Nephron (organoid): Measurements from ENCODE around the gene CCNQ.

Source experiments
- H3K27ac Mint-ChIP-seq, 3 experiments: 2 replicates each; pipeline ENCODE4 v1.8.0; 2020; ENCODE audit warnings: mixed read lengths in 3 of 3, mild to moderate bottlenecking in 2 of 3, moderate library complexity in 1 of 3
- H3K27me3 Mint-ChIP-seq: 2 replicates; pipeline ENCODE4 v1.8.0; 2021; ENCODE audit warnings: low read depth, mild to moderate bottlenecking, moderate library complexity, mixed read lengths
- H3K36me3 Mint-ChIP-seq: 2 replicates; pipeline ENCODE4 v1.8.0; 2020; ENCODE audit warnings: low read depth, mixed read lengths
- H3K4me1 Mint-ChIP-seq: 2 replicates; pipeline ENCODE4 v1.8.0; 2020; ENCODE audit warnings: mixed read lengths
- H3K4me3 Mint-ChIP-seq, 3 experiments: 2 replicates each; pipeline ENCODE4 v1.8.0; 2020; ENCODE audit warnings: mild to moderate bottlenecking in 3 of 3, mixed read lengths in 3 of 3, moderate library complexity in 2 of 3
- H3K9me3 Mint-ChIP-seq: 2 replicates; pipeline ENCODE4 v1.8.0; 2020; ENCODE audit warnings: mixed read lengths
- TF ChIP-seq, protein P1 (sequence below), 3 experiments: fragments of 200-600 bp; sonication (generic); IDR thresholded peaks; one replicate each; pipeline ENCODE4 v1.5.0; 2021; ENCODE audit warnings: antibody characterized with exemption in 3 of 3; ENCODE audit not compliant: unreplicated experiment in 3 of 3

The CCNQ gene

DNA sequence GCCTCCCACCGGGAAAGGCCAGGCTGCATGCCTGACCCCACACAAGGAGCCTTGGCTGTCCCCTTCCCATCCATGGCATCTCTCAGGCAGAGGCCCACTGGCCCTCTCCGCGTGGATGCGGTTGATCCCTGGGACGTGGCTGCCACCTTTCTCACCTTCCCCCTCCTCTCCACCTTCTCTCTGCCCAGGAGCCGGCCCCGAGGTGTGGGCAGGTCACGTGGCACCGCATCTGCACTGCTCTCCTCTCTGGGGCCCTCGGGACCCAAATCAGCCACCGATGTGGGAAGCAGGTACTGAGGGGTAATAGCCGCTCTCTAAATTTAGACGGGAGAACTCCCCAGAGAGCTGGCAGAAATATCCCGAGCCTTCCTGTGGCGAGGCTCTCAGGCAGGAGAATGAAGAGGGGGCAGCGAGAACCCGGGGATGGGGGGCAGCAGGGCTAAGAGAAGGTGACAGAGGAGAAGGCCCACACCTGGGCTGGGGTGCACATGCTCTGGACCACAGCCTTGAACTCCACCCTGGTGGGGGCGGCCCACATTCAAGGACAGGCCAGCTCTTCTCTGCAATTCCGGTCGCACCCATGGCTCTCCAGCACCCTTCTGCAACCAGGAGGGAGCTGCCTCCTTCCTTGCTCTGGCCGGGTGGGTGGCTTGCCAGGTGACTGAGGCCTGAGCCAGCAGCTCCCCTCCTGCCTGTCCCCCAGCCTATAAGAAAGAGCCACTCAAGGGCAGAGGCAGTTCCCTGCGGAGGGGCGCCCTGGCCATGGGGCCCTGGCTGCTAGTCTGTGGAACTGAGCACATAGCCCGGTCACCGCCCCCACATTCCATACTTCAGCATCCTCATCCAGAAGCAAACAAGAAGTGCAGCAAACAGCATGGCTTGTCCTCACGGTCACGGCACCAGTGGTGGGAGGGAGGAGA is 38.4 kb upstream of the CCNQ start:
- H3K4me1 Mint-ChIP-seq = peaks cover 23% of the 10 kb centered on the region
- H3K4me3 Mint-ChIP-seq = no peak overlapping the region
- TF ChIP-seq, protein P1, sequence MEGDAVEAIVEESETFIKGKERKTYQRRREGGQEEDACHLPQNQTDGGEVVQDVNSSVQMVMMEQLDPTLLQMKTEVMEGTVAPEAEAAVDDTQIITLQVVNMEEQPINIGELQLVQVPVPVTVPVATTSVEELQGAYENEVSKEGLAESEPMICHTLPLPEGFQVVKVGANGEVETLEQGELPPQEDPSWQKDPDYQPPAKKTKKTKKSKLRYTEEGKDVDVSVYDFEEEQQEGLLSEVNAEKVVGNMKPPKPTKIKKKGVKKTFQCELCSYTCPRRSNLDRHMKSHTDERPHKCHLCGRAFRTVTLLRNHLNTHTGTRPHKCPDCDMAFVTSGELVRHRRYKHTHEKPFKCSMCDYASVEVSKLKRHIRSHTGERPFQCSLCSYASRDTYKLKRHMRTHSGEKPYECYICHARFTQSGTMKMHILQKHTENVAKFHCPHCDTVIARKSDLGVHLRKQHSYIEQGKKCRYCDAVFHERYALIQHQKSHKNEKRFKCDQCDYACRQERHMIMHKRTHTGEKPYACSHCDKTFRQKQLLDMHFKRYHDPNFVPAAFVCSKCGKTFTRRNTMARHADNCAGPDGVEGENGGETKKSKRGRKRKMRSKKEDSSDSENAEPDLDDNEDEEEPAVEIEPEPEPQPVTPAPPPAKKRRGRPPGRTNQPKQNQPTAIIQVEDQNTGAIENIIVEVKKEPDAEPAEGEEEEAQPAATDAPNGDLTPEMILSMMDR (IDR thresholded peaks at IDR 0.05; ENCODE audit: unreplicated experiment in 3 of 3) = no peak
- peaks cover 8% of the 10 kb centered on the region for H3K27me3 Mint-ChIP-seq
- peaks cover 4% of the 10 kb centered on the region for H3K36me3 Mint-ChIP-seq
- peaks cover 14% of the 10 kb centered on the region for H3K9me3 Mint-ChIP-seq
- peak overlapping the region in 1 of 3 experiments; percentile 33 for H3K27ac Mint-ChIP-seq

GRCh38 chrX:153636716-153637115 is 37.8 kb upstream of the CCNQ start:
- Mint-ChIP-seq H3K4me3 (no peak overlapping the region), H3K27ac (no peak overlapping the region), H3K36me3 (peaks cover 4% of the 10 kb centered on the region), H3K4me1 (peaks cover 23% of the 10 kb centered on the region), H3K27me3 (peaks cover 7% of the 10 kb centered on the region), H3K9me3 (peaks cover 17% of the 10 kb centered on the region)
- TF ChIP-seq, protein P1 (IDR thresholded peaks at IDR 0.05; ENCODE audit: unreplicated experiment in 3 of 3) = no peak

DNA sequence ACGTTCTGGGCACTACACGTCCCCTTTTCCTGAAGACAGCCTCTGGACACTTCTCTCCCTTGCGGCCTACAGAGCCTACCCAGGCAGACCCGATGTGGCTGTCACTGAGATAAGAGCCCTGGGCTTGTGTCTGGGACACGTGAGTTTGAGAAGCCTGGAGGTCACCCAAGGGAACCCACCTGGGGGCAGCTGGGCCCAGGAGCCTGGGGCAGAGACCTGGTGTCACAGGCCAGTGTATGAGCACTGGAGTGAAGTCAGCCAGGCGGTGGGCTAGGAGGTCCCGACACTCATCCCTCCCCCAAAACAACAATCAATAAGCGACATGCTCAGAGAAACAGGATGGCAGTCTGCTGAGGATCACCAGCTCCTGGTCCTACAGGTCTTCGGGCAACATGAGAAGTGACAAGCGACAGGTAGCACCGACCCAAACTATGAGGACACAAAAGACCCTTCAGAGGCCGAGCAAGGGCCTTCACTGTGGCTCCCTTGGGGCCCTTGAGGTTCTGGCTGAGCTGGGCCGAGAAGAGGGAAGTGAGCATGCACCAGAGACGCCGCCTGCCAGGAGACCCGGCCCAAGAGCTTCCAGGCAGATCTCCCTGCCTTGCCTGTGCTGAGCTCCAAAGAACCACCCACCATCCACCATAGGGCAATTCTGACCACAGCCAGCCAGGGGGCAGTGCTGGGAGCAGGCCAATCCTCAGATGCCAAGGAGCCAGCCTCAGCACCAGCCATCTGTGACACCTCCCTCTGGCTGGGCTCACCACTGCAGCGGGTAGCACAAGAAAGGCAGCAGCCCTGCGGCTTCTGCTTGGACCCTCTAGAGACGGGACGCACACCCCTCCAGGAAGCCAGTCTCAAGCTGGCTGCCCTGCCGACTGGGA is 37.1 kb upstream of the CCNQ start:
- peaks cover 19% of the 10 kb centered on the region for H3K4me1 Mint-ChIP-seq
- TF ChIP-seq, protein P1 (IDR thresholded peaks at IDR 0.05; ENCODE audit: unreplicated experiment in 3 of 3) = peak in 2 of 3 experiments; percentile 12 to 13

DNA sequence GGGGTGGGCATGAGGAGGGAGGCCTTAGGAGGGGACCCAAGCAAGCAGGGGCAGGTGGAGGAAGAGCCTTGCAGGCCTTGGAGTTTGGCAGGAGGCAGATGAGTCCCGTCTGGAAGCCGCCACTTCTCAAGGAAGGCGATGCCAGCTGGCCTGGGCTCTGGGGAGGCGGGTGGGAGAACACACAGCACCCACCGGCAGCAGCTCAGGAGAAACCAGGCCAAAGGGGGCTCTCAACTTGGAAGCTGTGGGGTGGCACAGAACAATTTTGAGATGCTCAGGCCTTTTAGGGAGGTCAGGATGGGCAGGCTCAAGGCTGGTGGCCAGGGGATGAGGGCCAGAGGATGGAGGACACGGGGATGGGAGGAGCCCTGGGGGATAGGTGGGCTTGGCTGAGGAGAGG is 36.4 kb upstream of the CCNQ start:
- Mint-ChIP-seq H3K4me1 (peaks cover 19% of the 10 kb centered on the region), H3K4me3 (no peak overlapping the region), H3K27me3 (no peaks in the 10 kb centered on the region), H3K9me3 (peaks cover 18% of the 10 kb centered on the region), H3K27ac (peak overlapping the region in 2 of 3 experiments; percentile 6 to 78), H3K36me3 (peaks cover 4% of the 10 kb centered on the region)
- TF ChIP-seq, protein P1 (IDR thresholded peaks at IDR 0.05; ENCODE audit: unreplicated experiment in 3 of 3) = no peak

More for the DNA sequence above, 37.1 kb upstream of the CCNQ start:
- Mint-ChIP-seq H3K36me3 (peaks cover 4% of the 10 kb centered on the region), H3K27me3 (peaks cover under 1% of the 10 kb centered on the region), H3K27ac (no peak overlapping the region), H3K4me3 (no peak overlapping the region), H3K9me3 (peaks cover 17% of the 10 kb centered on the region)

DNA sequence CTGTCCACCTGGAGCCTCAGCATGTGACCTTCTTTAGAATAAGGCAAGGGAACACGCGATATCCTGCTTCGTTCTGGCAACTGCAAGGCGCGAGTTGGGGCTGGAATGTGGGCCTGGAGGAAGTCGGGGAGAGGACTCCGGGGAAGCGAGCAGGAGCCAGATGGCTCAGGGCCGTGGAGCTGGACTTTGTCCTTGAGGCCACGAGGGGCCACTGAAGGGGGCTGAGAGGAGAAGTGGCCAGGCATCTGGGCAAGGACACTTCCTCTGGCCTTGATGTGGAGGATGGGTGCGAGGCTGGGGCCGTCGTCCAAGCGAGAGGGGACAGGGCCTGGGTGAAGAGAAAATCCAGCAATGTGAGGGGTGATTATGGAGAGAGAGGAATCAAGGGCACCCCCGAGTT is 35.9 kb upstream of the CCNQ start:
- Mint-ChIP-seq H3K36me3 (peaks cover 4% of the 10 kb centered on the region), H3K4me3 (peak overlapping the region in 1 of 3 experiments; percentile 7), H3K27me3 (no peaks in the 10 kb centered on the region), H3K9me3 (peaks cover 20% of the 10 kb centered on the region), H3K27ac (peak overlapping the region; percentile 6 to 86 (median 78)), H3K4me1 (peaks cover 19% of the 10 kb centered on the region)
- TF ChIP-seq, protein P1 (IDR thresholded peaks at IDR 0.05; ENCODE audit: unreplicated experiment in 3 of 3) = no peak
